Omental fat pad (tissue), 4 donors: ENCODE results near the gene COLEC12. TPM values are rescaled to one million over a fixed set of nuclear protein-coding genes. Genes with fewer than 3 reads are reported as not detected.

Experiments
- ATAC-seq: fragments of 150-250 bp; one replicate; pipeline ENCODE4 v1.9.1; 2016; ENCODE audit warnings: mild to moderate bottlenecking, moderate library complexity; ENCODE audit not compliant: low FRiP score
- DNase-seq: peaks from one replicate; pipeline ENCODE4 v3.0.0-alpha.2; 2019; ENCODE audit warnings: low spot score
- total RNA-seq, 4 donors: library from RNA; depleted of rRNA; stranded (reverse); fragments of >200 nt; gene quantifications; one replicate each; pipeline ENCODE4 v1.1.0, GENCODE V29; 2016
- TF ChIP-seq, protein P1 (sequence below), 3 donors: fragments of 450-650 bp; IDR thresholded peaks; one replicate each; pipeline ENCODE4 v1.5.1; 2016 to 2017; ENCODE audit warnings: antibody characterized with exemption in 3 of 3, mild to moderate bottlenecking in 3 of 3, moderate library complexity in 2 of 3

Gene COLEC12
- total RNA-seq, 4 donors from 2014 or later = 25.3 to 54.8 (median 42.7) TPM

DNA sequence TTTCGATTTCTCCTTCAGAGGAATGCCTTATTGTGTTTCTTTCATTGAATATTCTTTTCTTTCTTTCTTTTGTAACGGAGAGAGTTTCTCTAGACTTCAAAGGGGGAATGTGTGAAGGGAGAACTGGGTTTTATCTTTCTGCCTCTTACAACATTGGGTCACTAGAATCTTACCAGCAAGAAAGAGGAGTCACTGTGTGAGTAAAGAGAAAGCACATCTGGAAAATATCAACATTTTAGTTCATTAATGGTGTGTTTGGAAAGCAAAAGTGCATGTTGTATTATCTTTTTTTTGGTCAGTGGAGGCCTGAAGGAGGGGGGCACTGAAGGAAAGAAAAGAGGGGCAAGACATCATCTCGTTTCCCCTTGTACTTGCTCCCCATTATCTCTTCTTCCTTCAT lies 146.0 kb downstream of the COLEC12 start:
- no peak for DNase-seq
- ATAC-seq = no peak
- TF ChIP-seq, protein P1, sequence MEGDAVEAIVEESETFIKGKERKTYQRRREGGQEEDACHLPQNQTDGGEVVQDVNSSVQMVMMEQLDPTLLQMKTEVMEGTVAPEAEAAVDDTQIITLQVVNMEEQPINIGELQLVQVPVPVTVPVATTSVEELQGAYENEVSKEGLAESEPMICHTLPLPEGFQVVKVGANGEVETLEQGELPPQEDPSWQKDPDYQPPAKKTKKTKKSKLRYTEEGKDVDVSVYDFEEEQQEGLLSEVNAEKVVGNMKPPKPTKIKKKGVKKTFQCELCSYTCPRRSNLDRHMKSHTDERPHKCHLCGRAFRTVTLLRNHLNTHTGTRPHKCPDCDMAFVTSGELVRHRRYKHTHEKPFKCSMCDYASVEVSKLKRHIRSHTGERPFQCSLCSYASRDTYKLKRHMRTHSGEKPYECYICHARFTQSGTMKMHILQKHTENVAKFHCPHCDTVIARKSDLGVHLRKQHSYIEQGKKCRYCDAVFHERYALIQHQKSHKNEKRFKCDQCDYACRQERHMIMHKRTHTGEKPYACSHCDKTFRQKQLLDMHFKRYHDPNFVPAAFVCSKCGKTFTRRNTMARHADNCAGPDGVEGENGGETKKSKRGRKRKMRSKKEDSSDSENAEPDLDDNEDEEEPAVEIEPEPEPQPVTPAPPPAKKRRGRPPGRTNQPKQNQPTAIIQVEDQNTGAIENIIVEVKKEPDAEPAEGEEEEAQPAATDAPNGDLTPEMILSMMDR (IDR thresholded peaks at IDR 0.05) = no peak

DNA sequence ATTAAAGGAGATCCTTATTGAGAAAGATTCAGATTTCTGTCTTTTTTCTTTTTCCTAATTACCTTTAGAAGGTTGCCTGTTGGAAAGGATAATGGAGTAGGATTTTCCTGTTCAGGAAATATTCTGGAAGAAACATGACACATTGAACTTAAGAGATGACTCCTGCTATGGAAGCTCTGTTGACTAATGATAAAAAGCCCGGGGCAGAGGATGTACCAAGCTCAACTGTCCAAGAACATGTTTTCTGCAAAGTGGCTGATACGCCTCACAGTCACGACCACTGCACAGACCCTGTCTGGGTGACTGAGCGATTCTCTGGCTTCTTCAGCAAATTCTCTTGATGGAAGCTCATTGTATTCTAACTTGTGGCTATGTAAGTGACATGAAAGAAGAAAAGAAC lies 146.5 kb downstream of the COLEC12 start:
- ATAC-seq (peak; percentile 60), DNase-seq (no peak)
- TF ChIP-seq, protein P1 (IDR thresholded peaks at IDR 0.05) = no peak

DNA sequence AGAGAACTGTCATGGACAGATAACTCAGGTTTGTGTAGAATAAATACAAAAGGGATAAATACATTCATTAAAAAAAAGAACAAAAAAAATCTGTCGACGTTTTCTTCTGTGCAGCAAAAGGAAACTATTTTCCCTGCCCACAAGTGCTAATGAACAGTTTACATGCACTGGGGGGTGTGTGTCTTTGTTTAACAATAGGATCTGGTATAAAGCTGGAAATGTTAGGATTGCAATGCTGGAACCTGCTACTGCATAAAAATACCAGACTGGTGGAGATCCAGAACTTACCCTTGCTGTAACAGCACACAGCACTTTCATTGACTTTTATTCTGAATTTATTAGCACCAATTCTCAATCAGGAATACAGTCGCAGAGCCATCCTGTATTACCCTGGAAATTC lies 148.1 kb downstream of the COLEC12 start:
- DNase-seq (no peak), ATAC-seq (no peak)
- TF ChIP-seq, protein P1 (IDR thresholded peaks at IDR 0.05) = no peak

DNA sequence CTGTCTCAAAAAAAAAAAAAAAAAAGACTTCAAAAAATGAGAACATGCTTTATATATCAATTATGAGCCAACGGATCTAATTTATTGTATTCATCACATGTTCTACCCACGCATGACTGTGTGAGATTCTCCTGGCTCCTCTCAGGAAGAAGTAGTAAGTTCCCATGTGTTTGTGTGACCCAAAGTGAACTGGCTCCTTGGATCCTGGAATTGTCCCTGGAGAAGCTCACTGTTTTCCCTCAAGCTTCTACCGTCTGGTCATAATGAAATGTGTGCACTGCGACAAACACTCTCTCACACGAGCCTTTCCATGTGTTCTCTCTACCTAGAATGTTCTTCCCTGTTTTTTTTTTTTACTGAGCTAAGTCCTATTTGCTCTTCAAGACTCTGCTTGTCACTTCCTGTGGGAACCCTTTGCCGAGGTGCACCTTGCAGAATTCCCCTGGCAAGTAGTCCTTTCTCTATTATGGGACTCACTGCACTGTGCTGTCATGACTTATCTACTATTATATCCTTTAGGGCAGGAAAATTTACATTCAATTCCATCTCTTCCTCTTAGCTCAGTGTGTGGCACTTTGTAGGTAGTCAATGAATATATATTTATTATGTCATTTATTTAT lies 149.4 kb downstream of the COLEC12 start:
- TF ChIP-seq, protein P1 (IDR thresholded peaks at IDR 0.05) = no peak
- no peak for DNase-seq
- ATAC-seq = no peak

DNA sequence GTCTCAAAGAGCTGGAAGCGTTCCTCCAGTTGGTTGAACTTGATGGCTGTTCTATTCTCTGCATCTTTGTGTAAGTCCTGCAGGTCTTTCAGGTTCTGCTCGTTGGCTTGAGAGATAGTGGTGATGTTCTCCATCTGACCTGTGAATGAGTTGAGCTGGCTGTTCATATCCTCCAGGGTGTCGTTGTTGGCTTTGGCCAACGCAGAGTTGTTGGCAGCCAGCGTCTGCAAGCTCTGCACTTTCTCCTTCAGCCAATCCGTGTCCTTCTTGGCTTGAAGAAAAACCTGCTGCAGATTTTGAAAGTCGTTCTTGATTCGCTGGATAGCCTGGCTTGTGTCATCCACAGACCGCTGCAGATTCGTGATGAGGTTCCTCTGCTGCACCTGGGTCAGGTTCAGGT lies 153.9 kb downstream of the COLEC12 start:
- DNase-seq (no peak), ATAC-seq (no peak)
- TF ChIP-seq, protein P1 (IDR thresholded peaks at IDR 0.05) = no peak

DNA sequence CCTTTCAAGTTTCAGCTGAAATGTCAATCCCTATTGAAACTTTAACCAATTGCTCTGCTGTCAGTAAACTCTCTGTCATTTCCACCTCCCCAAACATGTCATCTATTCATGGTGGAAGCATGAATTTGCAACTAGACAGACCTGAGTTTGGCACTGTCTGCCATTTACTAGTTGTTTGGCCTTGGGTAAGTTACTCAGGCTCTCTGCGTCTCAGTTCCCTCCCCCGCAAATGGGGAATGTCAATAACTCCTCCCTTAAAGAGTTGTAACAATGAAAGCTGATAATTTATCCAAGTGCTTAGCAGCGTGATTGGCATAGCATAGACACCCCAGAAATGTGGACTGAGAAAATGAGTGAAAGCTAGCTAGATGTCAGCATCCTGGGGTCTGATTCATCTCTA lies 159.4 kb downstream of the COLEC12 start:
- no peak for DNase-seq
- TF ChIP-seq, protein P1 (IDR thresholded peaks at IDR 0.05) = no peak
- ATAC-seq = no peak

DNA sequence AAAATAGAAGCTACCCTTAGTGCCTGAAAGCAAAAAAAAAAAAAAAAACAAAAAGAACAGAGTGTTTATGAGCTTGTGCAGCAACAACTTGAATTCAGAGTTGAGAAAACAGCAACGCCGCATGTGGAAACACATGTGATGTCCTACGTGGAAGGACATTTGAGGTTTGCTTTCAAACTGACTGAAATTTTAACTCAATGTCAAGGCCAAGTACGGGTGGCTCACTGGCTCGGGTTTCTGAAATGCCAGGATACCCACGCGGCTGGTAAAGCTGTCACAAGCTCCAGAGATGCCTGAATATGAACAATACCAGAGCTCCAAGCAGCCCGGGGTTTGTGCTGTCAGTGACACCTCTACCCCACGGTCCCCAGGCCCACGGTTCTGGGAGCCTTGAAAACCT lies 160.5 kb downstream of the COLEC12 start:
- TF ChIP-seq, protein P1 (IDR thresholded peaks at IDR 0.05) = no peak
- DNase-seq (no peak), ATAC-seq (no peak)
